Parathyroid adenoma (tissue), 2 donors: ENCODE measurements around the gene MROH9.
"Not testable (repeated sequence)": the region's sequence is repeated elsewhere in the genome, so short reads cannot be mapped to it uniquely, and the experiment has no call there.

Experiments
- H2AFZ ChIP-seq: fragments of 300-600 bp; sonication (generic); one replicate; pipeline ENCODE4 v1.7.0; 2017; ENCODE audit warnings: antibody characterized with exemption, mild to moderate bottlenecking
- H3K27ac ChIP-seq: fragments of 300-600 bp; sonication (generic); one replicate; pipeline ENCODE4 v1.7.0; 2017
- H3K27me3 ChIP-seq: fragments of 300-600 bp; sonication (generic); one replicate; pipeline ENCODE4 v1.7.0; 2017; ENCODE audit warnings: low read length; ENCODE audit not compliant: control insufficient read depth, insufficient read depth
- H3K36me3 ChIP-seq: fragments of 300-600 bp; sonication (generic); one replicate; pipeline ENCODE4 v1.7.0; 2017; ENCODE audit warnings: low read length; ENCODE audit not compliant: control insufficient read depth, insufficient read depth
- H3K4me1 ChIP-seq: fragments of 300-600 bp; sonication (generic); one replicate; pipeline ENCODE4 v1.7.0; 2017; ENCODE audit warnings: control low read depth
- H3K4me2 ChIP-seq: fragments of 300-600 bp; sonication (generic); one replicate; pipeline ENCODE4 v1.7.0; 2017; ENCODE audit warnings: low read length
- H3K4me3 ChIP-seq: fragments of 300-600 bp; sonication (generic); one replicate; pipeline ENCODE4 v1.7.0; 2017; ENCODE audit warnings: low read depth, low read length
- H3K79me2 ChIP-seq: fragments of 300-600 bp; sonication (generic); one replicate; pipeline ENCODE4 v1.7.0; 2017; ENCODE audit warnings: control low read depth
- H3K9ac ChIP-seq: fragments of 300-600 bp; sonication (generic); one replicate; pipeline ENCODE4 v1.7.0; 2017; ENCODE audit warnings: mild to moderate bottlenecking
- H3K9me3 ChIP-seq: fragments of 300-600 bp; sonication (generic); one replicate; pipeline ENCODE4 v1.7.0; 2017; ENCODE audit warnings: low read length; ENCODE audit not compliant: control insufficient read depth
- CTCF ChIP-seq: fragments of 300-600 bp; sonication (generic); IDR thresholded peaks from one replicate; pipeline ENCODE4 v1.7.0; 2017; ENCODE audit warnings: antibody characterized with exemption, mild to moderate bottlenecking
- donor health status: primary hyperparathyroidism.

MROH9 gene

DNA sequence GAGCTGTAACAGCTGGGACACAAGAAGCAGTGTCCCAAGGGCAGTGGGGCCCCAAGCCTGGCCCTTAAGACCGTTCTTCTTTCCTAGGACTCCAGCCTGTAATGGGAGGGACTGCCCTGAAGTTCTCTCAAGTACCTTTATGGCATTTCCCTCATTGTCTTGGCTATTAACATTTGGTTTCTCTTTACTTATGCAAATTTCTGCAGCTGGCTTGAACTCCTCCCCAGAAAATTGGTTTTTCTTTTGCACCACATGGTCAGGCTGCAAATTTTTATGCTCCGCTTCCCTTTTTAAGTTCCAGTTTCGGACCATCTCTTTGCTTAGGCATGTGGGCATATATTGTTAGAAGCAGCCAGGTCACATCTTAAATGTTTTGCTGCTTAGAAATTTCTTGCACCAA, 3.1 kb upstream of the MROH9 start:
- H3K9me3 ChIP-seq = no peaks in the 10 kb centered on the region
- no peak overlapping the region for H2AFZ ChIP-seq
- no peaks in the 10 kb centered on the region for H3K4me1 ChIP-seq
- TF ChIP-seq CTCF = no peak
- H3K36me3 ChIP-seq = no peaks in the 10 kb centered on the region
- no peak overlapping the region for H3K9ac ChIP-seq
- no peak overlapping the region for H3K27ac ChIP-seq
- H3K4me3 ChIP-seq = no peak overlapping the region
- H3K27me3 ChIP-seq = no peaks in the 10 kb centered on the region
- H3K79me2 ChIP-seq = no peaks in the 10 kb centered on the region
- no peak overlapping the region for H3K4me2 ChIP-seq

DNA sequence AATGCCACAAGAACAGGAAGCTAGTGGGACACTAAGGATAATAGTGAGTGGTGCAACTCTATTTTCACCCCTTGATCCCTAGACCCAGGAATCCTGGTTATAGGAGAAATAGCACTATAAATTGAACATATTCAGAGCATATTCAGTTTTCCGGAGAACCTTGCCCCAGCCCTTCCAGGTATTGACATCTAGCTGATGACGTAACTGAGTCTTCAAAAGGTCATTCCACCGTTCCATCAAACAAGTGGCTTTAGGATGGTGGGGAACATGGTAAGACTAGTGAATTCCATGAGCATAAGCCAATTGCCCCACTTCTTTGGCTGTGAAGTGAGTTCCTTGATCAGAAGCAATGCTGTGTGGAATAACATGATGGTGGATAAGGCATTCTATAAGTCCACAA, 2.9 kb downstream of the MROH9 start:
- TF ChIP-seq CTCF = no peak
- Histone ChIP-seq H3K4me1 (no peaks in the 10 kb centered on the region), H3K4me2 (no peak overlapping the region), H3K9ac (no peak overlapping the region), H3K79me2 (no peaks in the 10 kb centered on the region), H3K4me3 (no peak overlapping the region), H2AFZ (no peak overlapping the region), H3K27me3 (no peaks in the 10 kb centered on the region), H3K27ac (no peak overlapping the region), H3K9me3 (no peaks in the 10 kb centered on the region), H3K36me3 (no peaks in the 10 kb centered on the region)

DNA sequence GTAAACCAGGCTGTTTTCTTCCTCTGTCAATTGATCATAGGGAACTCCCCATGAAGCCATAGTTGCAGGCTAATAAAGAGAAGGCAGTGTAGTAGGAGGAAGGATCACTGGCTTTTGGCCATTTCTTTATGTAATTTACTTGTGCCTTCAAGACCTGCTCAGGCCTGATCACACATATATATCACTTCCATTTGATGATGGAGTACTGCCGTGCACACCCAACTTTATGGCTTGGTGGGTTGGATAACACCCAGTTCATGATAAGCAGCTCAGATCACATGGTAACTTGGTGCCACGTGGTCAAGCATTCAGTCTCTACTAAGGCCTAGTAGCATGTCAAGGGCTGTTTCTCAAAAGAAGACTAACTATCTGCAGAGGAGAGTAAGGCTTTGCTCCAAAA, 4.1 kb downstream of the MROH9 start:
- H2AFZ ChIP-seq = no peak overlapping the region
- H3K27me3 ChIP-seq = no peaks in the 10 kb centered on the region
- no peaks in the 10 kb centered on the region for H3K4me1 ChIP-seq
- H3K9ac ChIP-seq = no peak overlapping the region
- no peaks in the 10 kb centered on the region for H3K79me2 ChIP-seq
- no peak overlapping the region for H3K4me2 ChIP-seq
- no peak for TF ChIP-seq CTCF
- H3K27ac ChIP-seq = no peak overlapping the region
- no peak overlapping the region for H3K4me3 ChIP-seq
- H3K36me3 ChIP-seq = no peaks in the 10 kb centered on the region
- no peaks in the 10 kb centered on the region for H3K9me3 ChIP-seq

DNA sequence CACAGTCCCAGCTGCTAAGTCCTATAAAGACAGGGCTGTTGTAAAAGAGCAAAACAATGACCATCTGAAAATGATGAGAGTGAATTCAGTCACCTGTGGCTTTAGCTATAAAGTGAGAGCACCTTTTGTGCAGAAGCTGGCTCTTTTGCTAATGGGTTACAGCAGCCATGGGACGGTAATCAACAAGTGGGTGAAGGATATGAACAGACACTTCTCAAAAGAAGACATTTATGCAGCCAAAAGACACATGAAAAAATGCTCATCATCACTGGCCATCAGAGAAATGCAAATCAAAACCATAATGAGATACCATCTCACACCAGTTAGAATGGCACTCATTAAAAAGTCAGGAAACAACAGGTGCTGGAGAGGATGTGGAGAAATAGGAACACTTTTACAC, 16.4 kb downstream of the MROH9 start:
- H3K79me2 ChIP-seq, H3K4me1 ChIP-seq, H2AFZ ChIP-seq, H3K9me3 ChIP-seq, H3K27ac ChIP-seq, H3K4me3 ChIP-seq, H3K9ac ChIP-seq, H3K4me2 ChIP-seq, H3K36me3 ChIP-seq, H3K27me3 ChIP-seq: not testable (repeated sequence)

GRCh38 chr1:170959385-170959784, 24.1 kb downstream of the MROH9 start:
- Histone ChIP-seq H3K4me3 (no peak overlapping the region), H3K79me2 (no peaks in the 10 kb centered on the region), H2AFZ (no peak overlapping the region), H3K9me3 (no peaks in the 10 kb centered on the region), H3K27ac (no peak overlapping the region), H3K27me3 (no peaks in the 10 kb centered on the region), H3K4me1 (no peaks in the 10 kb centered on the region), H3K36me3 (no peaks in the 10 kb centered on the region), H3K9ac (no peak overlapping the region), H3K4me2 (no peak overlapping the region)
- TF ChIP-seq CTCF = no peak
